ENCODE measurements around the gene FGF11.

Gene FGF11

GRCh38 chr17:7439462-7440112 is at the start of gene FGF11:
FGF11 (plus strand) TSS chr17:7439512; CDS start chr17:7439621, 109 bp downstream.
- DNase-seq (ENCODE audit: low spot score), result peak; percentile 18

GRCh38 chr17:7389924-7390910 is 49.1 kb upstream of the FGF11 start:
- no peak for DNase-seq (ENCODE audit: low spot score)

- DNase-seq (ENCODE audit: low spot score), result no peak
These were observed 48.0 kb upstream of the FGF11 start for GRCh38 chr17:7391307-7391706.

- DNase-seq (ENCODE audit: low spot score), result no peak
These were observed 46.4 kb upstream of the FGF11 start for GRCh38 chr17:7392696-7393612.

GRCh38 chr17:7393613-7394451 is 45.5 kb upstream of the FGF11 start:
- peak; percentile 29 for DNase-seq (ENCODE audit: low spot score)

- peak; percentile 94 for DNase-seq (ENCODE audit: low spot score)
These were observed 44.7 kb upstream of the FGF11 start, which contains the start of gene PLSCR3 for GRCh38 chr17:7394452-7395191. PLSCR3 (minus strand) TSS chr17:7394525; CDS start chr17:7394110, 415 bp downstream.

GRCh38 chr17:7396147-7396546 is 43.2 kb upstream of the FGF11 start:
- no peak for DNase-seq (ENCODE audit: low spot score)

- no peak for DNase-seq (ENCODE audit: low spot score)
These were observed 40.7 kb upstream of the FGF11 start for GRCh38 chr17:7398612-7399011.

- peak; percentile 23 for DNase-seq (ENCODE audit: low spot score)
These were observed 36.1 kb upstream of the FGF11 start for GRCh38 chr17:7403043-7403726.

- no peak for DNase-seq (ENCODE audit: low spot score)
These were observed 35.7 kb upstream of the FGF11 start for GRCh38 chr17:7403727-7403976.

- peak; percentile 99 for DNase-seq (ENCODE audit: low spot score)
These were observed 35.2 kb upstream of the FGF11 start, which contains the start of gene TMEM256 for GRCh38 chr17:7403977-7404736. TMEM256 (minus strand) TSS chr17:7404097; CDS start chr17:7404084, 13 bp downstream.

- DNase-seq (ENCODE audit: low spot score), result no peak
These were observed 34.5 kb upstream of the FGF11 start for GRCh38 chr17:7404737-7405349.

GRCh38 chr17:7405350-7406234 is 33.7 kb upstream of the FGF11 start:
- no peak for DNase-seq (ENCODE audit: low spot score)

GRCh38 chr17:7406235-7406825 is 33.0 kb upstream of the FGF11 start:
- no peak for DNase-seq (ENCODE audit: low spot score)

- no peak for DNase-seq (ENCODE audit: low spot score)
These were observed 32.2 kb upstream of the FGF11 start for GRCh38 chr17:7407082-7407481.

- DNase-seq (ENCODE audit: low spot score), result no peak
These were observed 31.6 kb upstream of the FGF11 start, which contains the start of gene NLGN2 for GRCh38 chr17:7407485-7408251. NLGN2 (plus strand) TSS chr17:7407845; CDS start chr17:7408256, 411 bp downstream.

All from kidney tubule cell (primary cell).